Adrenal gland (tissue), 12 donors: Measurements from ENCODE around the gene XPC. TPM values are rescaled to one million over a fixed set of nuclear protein-coding genes. Genes with fewer than 3 reads are reported as not detected.

Experiments used
- DNase-seq, 7 donors: peaks; one replicate each; pipeline ENCODE4 v3.0.0-alpha.2; 2019 to 2020
- H3K27ac ChIP-seq, 5 donors: fragments of 200-600 bp; sonication (generic) in 4 of 5; 1 replicate in 3 of 5; 2 replicates in 2 of 5; pipeline versions ENCODE4 v1.5.1 to v1.8.0; 2016 to 2020; ENCODE audit warnings: mild to moderate bottlenecking in 1 of 5
- H3K27me3 ChIP-seq: fragments of 200-600 bp; 2 replicates; pipeline ENCODE4 v1.8.0; 2021
- H3K36me3 ChIP-seq, 2 donors: fragments of 200-600 bp; replicated peaks in 1 of 2; 1 replicate in 1 of 2; 2 replicates in 1 of 2; pipeline versions ENCODE4 v1.5.1 to v1.8.0; 2018 to 2022
- H3K4me1 ChIP-seq, 2 donors: fragments of 200-600 bp; replicated peaks in 1 of 2; 1 replicate in 1 of 2; 2 replicates in 1 of 2; pipeline versions ENCODE4 v1.5.1 to v1.8.0; 2018 to 2021
- H3K4me3 ChIP-seq, 4 donors: fragments of 200-600 bp; sonication (generic) in 3 of 4; one replicate each; pipeline ENCODE4 v1.5.1; 2016 to 2018
- H3K9me3 ChIP-seq, 3 donors: fragments of 200-600 bp; sonication (generic) in 1 of 3; replicated peaks in 1 of 3; 1 replicate in 2 of 3; 2 replicates in 1 of 3; pipeline versions ENCODE4 v1.5.1 to v1.8.0; 2016 to 2021
- POLR2A ChIP-seq, 2 donors: fragments of 450-650 bp; IDR thresholded peaks; one replicate each; pipeline ENCODE4 v1.6.1; 2017; ENCODE audit warnings: antibody characterized with exemption in 2 of 2, mild to moderate bottlenecking in 2 of 2, moderate library complexity in 1 of 2
- WGBS, 4 donors: extraction: QIAGEN DNeasy Blood & Tissue Kit in 2 of 4; methylation state at CpG; one replicate each; pipeline versions ENCODE4 v1.1.5 to v1.1.7; 2013 to 2017; 5-methylcytosine and 5-hydroxymethylcytosine counted together
- intact Hi-C, 2 donors: fragments of 100-400 bp; cut with DNase I; formaldehyde crosslinking; loops; one replicate each; pipeline versions ENCODE4 v1.14.1 to v1.15.0; 2022 to 2023
- polyA plus RNA-seq, 3 donors: library from polyadenylated mRNA; stranded (reverse); fragments of 200-250 nt in 2 of 3; fragments of 350-450 nt in 1 of 3; fragmentation: Illumina TruSeq in 1 of 3; extraction: RNeasy Lipid Tissue Mini Kit (QIAGEN cat#74804) in 1 of 3; gene quantifications; one replicate each; pipeline ENCODE4 v1.2.3, GENCODE V29; 2013 to 2014
- total RNA-seq, 9 donors: library from RNA; depleted of rRNA in 4 of 9; stranded (reverse); fragments of >200 nt in 4 of 9; fragments of 120-200 nt in 1 of 9; fragmentation: NEBNext Ultra II Directional in 1 of 9; extraction: Animal tissue kit (Norgen Biotek cat#: 25700) in 1 of 9; gene quantifications; one replicate each; pipeline versions ENCODE4 v1.1.0 to v1.2.4, GENCODE V29; 2013 to 2023
- TF ChIP-seq, protein P1 (sequence below), 6 experiments: fragments of 450-650 bp in 4 of 6; fragments of 200-600 bp in 2 of 6; sonication (generic) in 1 of 6; IDR thresholded peaks; 1 replicate in 5 of 6; 2 replicates in 1 of 6; pipeline versions ENCODE4 v1.5.1 to v1.8.0; 2016 to 2021; ENCODE audit warnings: antibody characterized with exemption in 6 of 6, mild to moderate bottlenecking in 2 of 6, moderate library complexity in 1 of 6
- donor health status: healthy with polysubstance abuse.
- donor health status: Bipolar disorder and iron deficiency.
- donor health status: DM: yes; HTN: yes; CAD: no.
- donor health status: DM: no; HTN: no; CAD: no.
- donor health status: DM: no; HTN: no; CAD: no.
- donor health status: DM: yes; HTN: yes; CAD: no.

Gene XPC
- total and polyA plus RNA-seq, 12 donors, result 15.6 to 66.5 (median 31.4) TPM

DNA sequence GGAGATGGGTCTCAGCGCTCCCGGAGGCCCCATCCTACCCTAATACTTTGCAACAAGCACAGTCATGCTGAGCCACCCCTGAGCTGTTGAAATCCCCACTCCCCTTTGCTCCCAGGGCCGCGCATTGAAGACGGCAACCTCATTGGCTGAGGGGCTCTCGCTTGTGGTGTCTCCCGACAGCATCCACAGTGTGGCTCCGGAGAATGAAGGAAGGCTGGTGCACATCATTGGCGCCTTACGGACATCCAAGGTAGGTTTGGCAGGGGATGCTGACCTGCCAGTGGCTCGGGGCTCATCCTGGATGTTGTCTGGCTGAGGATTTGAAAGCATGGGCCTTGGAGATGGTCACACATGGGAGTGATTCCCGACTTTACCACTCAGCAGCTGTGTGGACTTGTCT is 47.7 kb downstream of the XPC start:
- H3K36me3 ChIP-seq, result peaks cover 0 to 65% of the 10 kb centered on the region in 2 donors
- no peak overlapping the region for H3K4me3 ChIP-seq
- intact Hi-C loops, result no loop called here
- peaks cover 15 to 21% of the 10 kb centered on the region in 2 donors for H3K4me1 ChIP-seq
- no peaks in the 10 kb centered on the region for H3K27me3 ChIP-seq
- H3K9me3 ChIP-seq, result no peaks in the 10 kb centered on the region
- H3K27ac ChIP-seq, result no peak overlapping the region
- TF ChIP-seq, protein P1, sequence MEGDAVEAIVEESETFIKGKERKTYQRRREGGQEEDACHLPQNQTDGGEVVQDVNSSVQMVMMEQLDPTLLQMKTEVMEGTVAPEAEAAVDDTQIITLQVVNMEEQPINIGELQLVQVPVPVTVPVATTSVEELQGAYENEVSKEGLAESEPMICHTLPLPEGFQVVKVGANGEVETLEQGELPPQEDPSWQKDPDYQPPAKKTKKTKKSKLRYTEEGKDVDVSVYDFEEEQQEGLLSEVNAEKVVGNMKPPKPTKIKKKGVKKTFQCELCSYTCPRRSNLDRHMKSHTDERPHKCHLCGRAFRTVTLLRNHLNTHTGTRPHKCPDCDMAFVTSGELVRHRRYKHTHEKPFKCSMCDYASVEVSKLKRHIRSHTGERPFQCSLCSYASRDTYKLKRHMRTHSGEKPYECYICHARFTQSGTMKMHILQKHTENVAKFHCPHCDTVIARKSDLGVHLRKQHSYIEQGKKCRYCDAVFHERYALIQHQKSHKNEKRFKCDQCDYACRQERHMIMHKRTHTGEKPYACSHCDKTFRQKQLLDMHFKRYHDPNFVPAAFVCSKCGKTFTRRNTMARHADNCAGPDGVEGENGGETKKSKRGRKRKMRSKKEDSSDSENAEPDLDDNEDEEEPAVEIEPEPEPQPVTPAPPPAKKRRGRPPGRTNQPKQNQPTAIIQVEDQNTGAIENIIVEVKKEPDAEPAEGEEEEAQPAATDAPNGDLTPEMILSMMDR (IDR thresholded peaks at IDR 0.05), result no peak
- no peak for TF ChIP-seq POLR2A (IDR thresholded peaks at IDR 0.05)
- WGBS, 4 donors, result 94 to 97% (median 96%) methylated on average over 6 to 12 of the region's 12 CpGs
- DNase-seq, result no peak

DNA sequence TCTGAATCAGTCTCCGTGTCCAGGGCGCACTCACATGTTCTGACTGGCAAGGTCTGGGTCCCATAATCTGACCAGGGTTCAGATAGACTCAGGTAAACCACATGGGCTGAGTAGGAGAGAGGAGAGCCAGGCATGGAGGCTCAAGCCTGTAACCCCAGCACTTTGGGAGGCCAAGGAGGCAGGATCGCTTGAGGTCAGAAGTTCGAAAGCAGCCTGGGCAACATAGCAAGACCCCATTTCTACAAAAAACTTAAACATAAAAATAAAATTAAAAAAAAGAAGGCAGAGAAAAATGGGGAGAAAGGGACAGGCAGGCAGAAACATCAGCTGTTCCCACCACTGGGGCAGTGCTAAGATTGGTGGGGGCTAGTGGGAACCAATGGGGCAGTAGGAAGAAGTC is 48.2 kb downstream of the XPC start:
- intact Hi-C loops, result no loop called here
- Histone ChIP-seq H3K27me3 (no peaks in the 10 kb centered on the region), H3K36me3 (peaks cover 0 to 60% of the 10 kb centered on the region in 2 donors), H3K4me3 (no peak overlapping the region), H3K9me3 (no peaks in the 10 kb centered on the region), H3K4me1 (peaks cover 15 to 21% of the 10 kb centered on the region in 2 donors), H3K27ac (no peak overlapping the region)
- WGBS, 4 donors, result 89 to 93% (median 91%) methylated on average over 4 of the region's 4 CpGs
- DNase-seq, result peak in 1 of 7 donors; percentile 47
- TF ChIP-seq POLR2A (IDR thresholded peaks at IDR 0.05), result no peak
- TF ChIP-seq, protein P1 (IDR thresholded peaks at IDR 0.05), result no peak

DNA sequence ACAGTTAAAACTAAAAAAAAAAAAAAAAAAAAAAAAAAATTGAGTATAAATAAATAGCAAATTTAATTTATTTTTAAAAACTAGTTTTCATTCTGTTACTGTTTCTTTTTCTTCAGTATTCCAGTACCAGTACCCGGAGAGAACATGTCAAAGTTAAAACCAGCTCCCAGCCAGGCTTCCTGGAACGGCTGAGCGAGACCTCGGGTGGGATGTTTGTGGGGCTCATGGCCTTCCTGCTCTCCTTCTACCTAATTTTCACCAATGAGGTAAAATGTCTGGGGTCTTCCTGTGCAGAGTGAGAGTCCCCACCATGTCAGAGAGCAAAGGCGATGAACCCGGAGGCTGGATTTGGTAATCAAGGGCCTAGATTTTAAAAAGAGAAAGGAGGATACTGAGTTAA is 49.1 kb downstream of the XPC start:
- H3K4me3 ChIP-seq, result no peak overlapping the region
- WGBS, 4 donors, result 89 to 97% (median 96%) methylated on average over 6 of the region's 6 CpGs
- H3K27me3 ChIP-seq, result no peaks in the 10 kb centered on the region
- intact Hi-C loops, result loop anchor here in 1 of 2 donors (10.0 kb wide), 1 partner anchor 46 kb away; the partner anchor contains the start of genes LSM3 and XPC
- H3K9me3 ChIP-seq, result no peaks in the 10 kb centered on the region
- peaks cover 15 to 21% of the 10 kb centered on the region in 2 donors for H3K4me1 ChIP-seq
- DNase-seq, result no peak
- TF ChIP-seq, protein P1 (IDR thresholded peaks at IDR 0.05), result no peak
- no peak for TF ChIP-seq POLR2A (IDR thresholded peaks at IDR 0.05)
- H3K36me3 ChIP-seq, result peaks cover 0 to 50% of the 10 kb centered on the region in 2 donors
- H3K27ac ChIP-seq, result no peak overlapping the region

DNA sequence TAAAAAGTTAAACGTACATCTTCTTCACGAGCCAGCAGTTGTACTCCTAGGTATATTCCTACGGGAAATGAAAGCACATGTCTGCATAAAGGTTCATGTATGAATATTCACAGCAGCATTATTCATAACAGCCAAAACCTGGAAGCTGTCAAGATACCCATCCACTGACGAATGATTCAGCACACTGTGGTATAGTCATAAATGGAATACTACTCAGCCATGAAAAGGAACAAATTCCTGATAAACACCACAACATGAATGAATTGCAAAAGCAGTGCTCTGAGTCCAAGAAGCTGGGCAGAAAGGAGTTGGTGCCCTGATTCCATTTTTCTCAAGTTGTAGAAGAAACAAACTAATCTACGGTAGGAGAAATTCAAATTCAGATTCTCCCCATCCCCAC is 49.7 kb downstream of the XPC start:
- Histone ChIP-seq H3K27me3 (no peaks in the 10 kb centered on the region), H3K9me3 (no peaks in the 10 kb centered on the region), H3K36me3 (peaks cover 0 to 45% of the 10 kb centered on the region in 2 donors), H3K4me3 (no peak overlapping the region), H3K27ac (no peak overlapping the region), H3K4me1 (peaks cover 15 to 25% of the 10 kb centered on the region in 2 donors)
- intact Hi-C loops, result loop anchor here in 1 of 2 donors (10.0 kb wide), 1 partner anchor 46 kb away; the partner anchor contains the start of genes LSM3 and XPC
- no peak for DNase-seq
- WGBS, 4 donors, result 95 to 98% (median 97%) methylated on average over 5 of the region's 5 CpGs
- no peak for TF ChIP-seq POLR2A (IDR thresholded peaks at IDR 0.05)
- TF ChIP-seq, protein P1 (IDR thresholded peaks at IDR 0.05), result no peak
